GM19239 (cell line): Measurements from ENCODE around the gene EXOC5.

Experiments used
- DNase-seq: peaks from one replicate; pipeline ENCODE4 v3.0.0; 2011; ENCODE audit warnings: low spot score; ENCODE audit not compliant: insufficient read length
- FAIRE-seq: peaks from 2 replicates; lab custom pipeline; 2011; peaks lifted over from hg19 to GRCh38; lab: Jason Lieb, UNC

EXOC5 gene

GRCh38 chr14:57268161-57269069 lies at the start of gene EXOC5, which contains the start of gene AP5M1:
EXOC5 (minus strand) TSS chr14:57268905; CDS start chr14:57268648, 257 bp downstream.
AP5M1 (plus strand) TSS chr14:57268971; CDS start chr14:57269315, 344 bp downstream.
- peak; percentile 98 for FAIRE-seq
- peak; percentile 48 for DNase-seq

DNA sequence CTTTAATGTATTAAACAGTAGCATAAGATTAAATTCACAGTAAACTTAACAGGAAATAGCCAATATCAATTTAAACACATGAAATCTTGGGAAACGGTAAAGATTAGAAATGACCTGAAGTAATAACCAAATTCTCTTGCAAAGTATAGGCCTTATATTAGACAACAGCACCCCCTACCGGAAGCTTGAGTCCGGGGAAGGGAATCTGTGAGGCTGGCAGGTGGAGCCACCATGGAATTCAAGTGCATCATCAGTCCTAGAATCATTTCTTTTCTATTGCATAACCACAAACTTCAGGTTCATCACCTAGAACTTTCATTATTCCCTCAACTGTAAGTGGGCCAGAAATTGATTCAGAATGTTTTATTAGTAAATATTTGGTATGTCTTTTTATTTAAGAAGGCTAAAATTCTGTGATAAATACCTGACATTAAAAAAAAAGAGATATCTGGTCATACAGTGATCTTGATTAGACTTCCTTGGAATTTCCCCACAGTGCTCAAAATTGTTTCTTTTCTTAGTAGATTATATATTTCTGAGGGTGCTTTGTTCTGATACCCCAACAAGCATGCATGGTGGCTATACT lies 48.6 kb upstream of the EXOC5 start:
- DNase-seq (peak; percentile 43), FAIRE-seq (peak; percentile 91)

- no peak for FAIRE-seq
These were observed 45.8 kb upstream of the EXOC5 start for GRCh38 chr14:57314396-57315089.

GRCh38 chr14:57302883-57303282 lies 34.2 kb upstream of the EXOC5 start:
- FAIRE-seq, result no peak
- DNase-seq, result no peak

More at GRCh38 chr14:57314396-57315089, 45.8 kb upstream of the EXOC5 start:
- no peak for DNase-seq

DNA sequence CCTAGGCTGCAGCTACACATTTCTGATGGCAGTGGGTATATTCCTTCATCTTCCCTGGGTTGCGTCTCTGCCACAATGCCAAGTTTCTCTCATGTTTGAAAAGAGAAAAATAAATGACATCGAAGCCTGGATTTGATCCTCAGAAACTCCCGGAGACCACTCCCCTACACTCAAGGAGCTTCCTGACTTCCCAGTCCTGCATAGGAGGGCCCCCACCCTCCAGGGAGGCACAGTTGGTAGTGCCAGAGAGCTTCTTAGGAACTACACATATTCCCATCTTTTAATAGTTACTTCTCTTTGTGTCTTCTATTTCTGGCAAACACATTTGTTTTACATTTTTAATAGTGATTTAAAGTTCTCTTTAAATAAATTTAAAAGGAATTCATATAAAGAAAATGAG lies 30.8 kb upstream of the EXOC5 start:
- FAIRE-seq (no peak), DNase-seq (no peak)

- no peak for DNase-seq
- no peak for FAIRE-seq
These were observed 29.1 kb upstream of the EXOC5 start for GRCh38 chr14:57297852-57298251.

- FAIRE-seq, result no peak
These were observed 26.5 kb upstream of the EXOC5 start for GRCh38 chr14:57295239-57295638.

GRCh38 chr14:57293866-57294837 lies 25.4 kb upstream of the EXOC5 start:
- FAIRE-seq (no peak), DNase-seq (no peak)

More at GRCh38 chr14:57295239-57295638, 26.5 kb upstream of the EXOC5 start:
- DNase-seq, result no peak

GRCh38 chr14:57291692-57292647 lies 23.3 kb upstream of the EXOC5 start:
- no peak for FAIRE-seq
- DNase-seq, result no peak

DNA sequence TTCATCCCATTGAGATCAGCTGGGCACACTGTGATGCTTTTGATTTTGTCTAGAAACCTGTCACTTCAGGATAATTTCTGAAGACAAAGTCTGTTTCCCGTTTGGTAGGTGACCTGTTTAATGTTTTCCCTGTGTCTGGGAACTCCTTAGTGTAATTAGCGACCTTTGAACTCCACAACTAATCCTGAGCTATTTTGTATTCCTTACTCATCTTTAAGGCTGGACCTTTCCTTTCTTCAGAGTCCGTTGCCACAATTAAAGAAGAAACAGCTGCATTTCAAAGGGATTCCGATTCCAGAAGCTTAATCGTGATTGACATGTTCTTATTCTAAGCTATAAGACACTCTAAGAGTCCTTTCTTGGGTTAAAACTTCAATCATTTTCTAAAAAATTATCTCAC lies 22.0 kb upstream of the EXOC5 start:
- FAIRE-seq, result no peak
- no peak for DNase-seq

DNA sequence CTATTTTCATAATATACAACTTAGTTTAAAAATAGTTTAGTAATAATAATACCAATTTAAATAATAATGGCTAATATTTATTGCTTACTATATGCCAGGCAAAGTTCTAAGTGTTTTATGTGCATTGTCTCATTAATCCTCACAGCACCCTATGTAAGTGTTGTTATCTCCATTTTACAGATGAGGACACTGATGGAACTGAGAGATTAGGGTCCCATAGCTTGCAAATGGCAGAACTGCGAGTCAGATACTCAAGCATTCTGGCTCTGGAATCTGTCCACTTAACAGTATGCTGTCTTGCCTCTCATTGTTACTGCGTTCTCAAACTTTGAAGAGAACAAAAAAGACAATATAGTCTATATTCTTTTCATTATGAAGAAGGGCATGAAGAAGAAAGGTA lies 19.0 kb upstream of the EXOC5 start:
- DNase-seq (no peak), FAIRE-seq (no peak)

DNA sequence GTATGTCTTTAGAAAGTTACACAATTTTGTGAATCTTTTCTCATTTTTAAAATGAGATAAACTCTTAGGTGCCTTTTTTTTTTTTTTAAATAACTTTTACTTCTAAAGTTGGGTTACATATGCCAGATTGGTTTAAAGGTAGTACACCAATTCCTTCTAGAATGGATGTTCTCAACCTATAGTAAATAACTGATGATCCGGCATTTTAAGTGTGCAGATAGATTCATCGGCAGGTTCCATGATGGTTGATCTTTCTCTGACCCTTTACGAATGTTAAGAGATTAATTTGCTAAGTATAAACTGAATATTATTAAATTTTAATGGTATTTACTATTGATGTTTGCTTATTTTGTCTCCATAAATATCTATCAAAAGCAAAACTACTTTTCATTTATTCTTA lies 8.4 kb upstream of the EXOC5 start:
- no peak for DNase-seq
- no peak for FAIRE-seq

GRCh38 chr14:57275023-57275664 lies 6.4 kb upstream of the EXOC5 start:
- FAIRE-seq (no peak), DNase-seq (no peak)

DNA sequence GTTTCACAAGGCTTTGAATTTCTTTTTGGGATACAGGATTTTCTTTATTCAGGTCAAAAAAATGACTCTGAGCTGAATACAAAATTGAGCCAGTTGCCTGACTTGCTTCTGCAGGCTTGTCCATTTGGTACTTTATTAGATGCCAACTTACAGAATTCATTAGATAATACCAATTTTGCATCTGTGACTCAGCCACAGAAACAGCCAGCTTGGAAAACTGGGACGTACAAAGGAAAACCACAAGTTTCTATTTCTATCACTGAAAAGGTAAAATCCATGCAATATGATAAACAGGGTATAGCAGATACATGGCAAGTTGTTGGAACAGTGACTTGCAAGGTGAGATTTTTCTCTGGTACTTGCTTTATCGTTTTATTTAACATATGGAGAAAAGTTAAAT lies 5.8 kb upstream of the EXOC5 start:
- no peak for DNase-seq
- FAIRE-seq, result no peak

DNA sequence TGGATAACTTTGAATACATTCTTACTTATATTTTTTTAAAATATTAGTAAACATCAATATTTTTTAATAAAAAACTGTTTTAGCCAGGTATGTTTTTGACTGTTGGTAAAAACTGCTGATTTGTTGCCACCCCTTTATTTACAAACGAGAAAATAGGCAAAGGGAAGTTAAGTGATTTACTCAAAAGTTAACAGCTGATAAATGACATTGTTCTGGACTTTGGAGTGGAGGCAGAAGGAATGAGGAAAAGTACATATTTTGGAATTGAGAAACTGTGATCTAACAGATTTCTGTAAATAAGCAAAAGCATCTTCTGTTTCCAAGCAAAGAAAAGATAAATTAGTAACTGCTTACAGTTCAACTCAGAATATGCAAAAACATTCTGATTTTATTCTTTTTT lies 4.5 kb upstream of the EXOC5 start:
- no peak for FAIRE-seq
- no peak for DNase-seq

GRCh38 chr14:57266065-57266464 lies 2.6 kb downstream of the EXOC5 start:
- DNase-seq, result no peak
- FAIRE-seq, result no peak

DNA sequence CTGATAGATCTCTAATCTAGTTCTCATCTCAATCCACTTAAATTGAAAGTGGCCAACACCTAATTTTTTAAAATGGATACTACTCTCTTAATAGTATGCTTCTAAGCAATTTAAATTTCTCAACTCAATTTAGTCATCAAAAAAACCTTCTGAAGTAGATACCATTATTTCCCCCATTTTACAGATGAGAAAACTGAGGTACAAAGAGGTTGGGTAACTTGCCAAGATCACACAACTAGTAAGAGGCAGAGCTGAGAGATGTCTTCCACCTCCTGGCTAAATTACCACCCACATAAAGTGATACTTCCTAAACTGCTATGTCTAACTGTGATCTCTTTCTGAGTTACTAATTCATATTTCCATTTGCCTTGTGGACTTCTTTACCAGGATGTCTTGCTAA lies 6.6 kb downstream of the EXOC5 start:
- FAIRE-seq (no peak), DNase-seq (no peak)

DNA sequence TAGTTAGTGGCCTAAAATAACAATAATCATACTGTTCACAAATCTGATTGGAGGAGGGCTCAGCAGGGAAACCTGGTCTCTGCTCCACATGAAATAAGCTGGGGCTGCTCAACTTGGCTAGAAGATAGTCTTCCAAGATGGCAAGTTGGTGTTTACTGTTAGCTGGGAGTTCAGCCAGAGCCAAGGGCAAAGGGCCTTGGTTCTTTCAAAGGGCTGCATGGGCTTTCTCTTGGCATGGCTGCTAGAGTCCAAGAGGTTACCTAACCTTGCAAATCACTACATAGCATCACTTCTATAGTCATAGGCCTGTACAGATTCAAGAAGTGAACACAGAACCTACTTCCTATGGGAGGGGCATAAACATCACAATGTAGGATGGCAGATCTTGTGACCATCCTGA lies 7.1 kb downstream of the EXOC5 start:
- DNase-seq, result no peak
- FAIRE-seq, result peak; percentile 40
